BE2C (cell line): Measurements from ENCODE around the gene MMP2. TPM values are rescaled to one million over a fixed set of nuclear protein-coding genes. Genes with fewer than 3 reads are reported as not detected.
A peak's percentile ranks its signal among the peaks of the same experiment; 100 is the strongest.

Experiments used
- DNase-seq: peaks from one replicate; pipeline ENCODE4 v3.0.0-alpha.2; 2020
- H3K27me3 ChIP-seq: fragments of 250-450 bp; sonication (Bioruptor Pico); 2 replicates; pipeline ENCODE4 v1.5.1; 2020; ENCODE audit warnings: mild to moderate bottlenecking
- H3K36me3 ChIP-seq: fragments of 250-450 bp; sonication (Bioruptor Pico); 2 replicates; pipeline ENCODE4 v1.5.1; 2020; ENCODE audit warnings: mild to moderate bottlenecking
- H3K4me1 ChIP-seq: fragments of 250-450 bp; sonication (Bioruptor Pico); 2 replicates; pipeline ENCODE4 v1.5.1; 2020
- H3K4me3 ChIP-seq: 2 replicates; pipeline ENCODE4 v1.5.1; 2011; ENCODE audit warnings: low read depth, low read length
- H3K9me3 ChIP-seq: fragments of 250-450 bp; sonication (Bioruptor Pico); 2 replicates; pipeline ENCODE4 v1.5.1; 2020
- polyA plus RNA-seq: library from polyadenylated mRNA; unstranded; fragments of >200 nt; gene quantifications from one replicate; pipeline ENCODE4 v1.2.1, GENCODE V29; 2012; ENCODE audit warnings: low read depth, missing spikeins; ENCODE audit not compliant: insufficient read length, insufficient read depth
- TF ChIP-seq, protein P1 (sequence below): IDR thresholded peaks from 2 replicates; pipeline ENCODE4 v1.5.1; 2012; ENCODE audit warnings: mild to moderate bottlenecking, low read depth, low read length

Gene MMP2
- 1,015 TPM for polyA plus RNA-seq

DNA sequence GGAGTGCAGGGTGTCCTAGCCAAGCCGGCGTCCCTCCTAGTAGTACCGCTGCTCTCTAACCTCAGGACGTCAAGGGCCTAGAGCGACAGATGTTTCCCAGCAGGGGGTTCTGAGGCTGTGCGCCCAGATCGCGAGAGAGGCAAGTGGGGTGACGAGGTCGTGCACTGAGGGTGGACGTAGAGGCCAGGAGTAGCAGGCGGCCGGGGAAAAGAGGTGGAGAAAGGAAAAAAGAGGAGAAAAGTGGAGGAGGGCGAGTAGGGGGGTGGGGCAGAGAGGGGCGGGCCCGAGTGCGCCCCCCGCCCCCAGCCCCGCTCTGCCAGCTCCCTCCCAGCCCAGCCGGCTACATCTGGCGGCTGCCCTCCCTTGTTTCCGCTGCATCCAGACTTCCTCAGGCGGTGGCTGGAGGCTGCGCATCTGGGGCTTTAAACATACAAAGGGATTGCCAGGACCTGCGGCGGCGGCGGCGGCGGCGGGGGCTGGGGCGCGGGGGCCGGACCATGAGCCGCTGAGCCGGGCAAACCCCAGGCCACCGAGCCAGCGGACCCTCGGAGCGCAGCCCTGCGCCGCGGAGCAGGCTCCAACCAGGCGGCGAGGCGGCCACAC is at the start of gene MMP2:
Gene MMP2, plus strand, starts transcription at position 372 of the 603 bp plus-strand sequence. CDS start 282 bp downstream, outside the sequence.
- Histone ChIP-seq H3K4me3 (peak within 1 kb of the TSS; percentile 88), H3K36me3 (peaks cover 27% of the 10 kb centered on the region), H3K9me3 (no peaks in the 10 kb centered on the region), H3K4me1 (peaks cover 13% of the 10 kb centered on the region), H3K27me3 (no peaks in the 10 kb centered on the region)
- TF ChIP-seq, protein P1, sequence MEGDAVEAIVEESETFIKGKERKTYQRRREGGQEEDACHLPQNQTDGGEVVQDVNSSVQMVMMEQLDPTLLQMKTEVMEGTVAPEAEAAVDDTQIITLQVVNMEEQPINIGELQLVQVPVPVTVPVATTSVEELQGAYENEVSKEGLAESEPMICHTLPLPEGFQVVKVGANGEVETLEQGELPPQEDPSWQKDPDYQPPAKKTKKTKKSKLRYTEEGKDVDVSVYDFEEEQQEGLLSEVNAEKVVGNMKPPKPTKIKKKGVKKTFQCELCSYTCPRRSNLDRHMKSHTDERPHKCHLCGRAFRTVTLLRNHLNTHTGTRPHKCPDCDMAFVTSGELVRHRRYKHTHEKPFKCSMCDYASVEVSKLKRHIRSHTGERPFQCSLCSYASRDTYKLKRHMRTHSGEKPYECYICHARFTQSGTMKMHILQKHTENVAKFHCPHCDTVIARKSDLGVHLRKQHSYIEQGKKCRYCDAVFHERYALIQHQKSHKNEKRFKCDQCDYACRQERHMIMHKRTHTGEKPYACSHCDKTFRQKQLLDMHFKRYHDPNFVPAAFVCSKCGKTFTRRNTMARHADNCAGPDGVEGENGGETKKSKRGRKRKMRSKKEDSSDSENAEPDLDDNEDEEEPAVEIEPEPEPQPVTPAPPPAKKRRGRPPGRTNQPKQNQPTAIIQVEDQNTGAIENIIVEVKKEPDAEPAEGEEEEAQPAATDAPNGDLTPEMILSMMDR: no peak
- DNase-seq: peak; percentile 87

DNA sequence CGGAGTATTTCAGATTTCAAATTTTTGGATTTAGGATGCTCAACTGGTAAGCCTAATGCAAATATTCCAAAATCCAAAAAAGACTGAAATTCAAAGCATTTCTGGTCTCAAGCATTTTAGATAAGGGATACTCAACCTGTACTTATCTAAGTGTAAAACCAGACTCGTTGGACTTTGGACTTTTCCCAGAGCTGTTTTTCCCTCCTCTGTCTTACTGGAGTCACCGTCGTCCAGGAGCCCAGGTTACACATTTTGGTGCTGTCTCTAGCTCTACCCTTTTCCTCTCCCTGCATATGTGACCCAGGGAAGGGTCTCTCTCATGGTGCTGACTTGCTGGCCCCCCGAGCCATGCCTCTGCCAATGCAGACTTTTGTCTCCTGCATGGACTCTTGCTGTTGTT is 46.0 kb upstream of the MMP2 start:
- Histone ChIP-seq H3K4me3 (no peak overlapping the region), H3K36me3 (no peaks in the 10 kb centered on the region), H3K27me3 (peaks cover 16% of the 10 kb centered on the region), H3K4me1 (no peaks in the 10 kb centered on the region), H3K9me3 (no peaks in the 10 kb centered on the region)
- DNase-seq: no peak
- TF ChIP-seq, protein P1: no peak

DNA sequence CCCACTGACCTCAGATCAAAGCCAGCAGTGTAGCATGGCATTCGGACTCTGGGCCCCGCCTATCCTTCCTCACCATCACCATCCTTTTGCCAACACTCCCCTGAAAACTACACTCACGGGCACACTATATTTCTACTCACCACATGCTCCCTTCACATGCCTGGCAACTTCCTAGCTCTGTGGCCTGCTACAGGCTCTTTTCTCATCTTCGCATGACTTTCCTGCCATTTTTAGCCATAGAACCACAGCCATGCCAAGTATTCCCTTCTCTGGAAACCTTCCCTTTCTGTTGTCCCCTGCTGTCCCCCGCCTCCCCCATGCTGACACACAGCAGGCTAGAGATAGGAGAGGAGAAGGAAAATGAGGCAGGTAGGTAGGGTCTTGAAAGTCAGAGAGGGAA is 45.5 kb upstream of the MMP2 start:
- DNase-seq: no peak
- TF ChIP-seq, protein P1: no peak
- Histone ChIP-seq H3K36me3 (no peaks in the 10 kb centered on the region), H3K27me3 (peaks cover 16% of the 10 kb centered on the region), H3K9me3 (no peaks in the 10 kb centered on the region), H3K4me1 (no peaks in the 10 kb centered on the region), H3K4me3 (no peak overlapping the region)

DNA sequence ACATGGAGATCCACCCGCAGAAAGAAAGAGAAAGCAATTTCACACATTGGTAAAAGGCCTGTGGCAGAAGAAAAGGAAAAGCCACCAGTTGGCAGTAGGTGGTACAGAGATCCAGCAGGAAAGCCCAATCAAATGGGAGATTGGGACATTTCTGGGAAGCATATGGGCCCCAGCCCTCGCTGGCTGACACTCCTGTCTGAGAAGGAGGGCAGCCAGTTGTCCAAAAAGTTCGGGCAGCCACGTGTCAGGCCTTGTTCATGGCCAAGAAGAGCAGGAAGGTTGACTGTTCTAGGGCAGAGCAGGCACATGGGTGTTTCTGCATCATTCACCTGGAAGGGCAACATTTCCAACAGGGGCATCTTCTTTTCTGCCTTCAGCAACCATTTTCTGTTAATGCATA is 45.0 kb upstream of the MMP2 start:
- DNase-seq: no peak
- H3K36me3 ChIP-seq: no peaks in the 10 kb centered on the region
- TF ChIP-seq, protein P1: no peak
- no peaks in the 10 kb centered on the region for H3K4me1 ChIP-seq
- H3K4me3 ChIP-seq: no peak overlapping the region
- peaks cover 16% of the 10 kb centered on the region for H3K27me3 ChIP-seq
- H3K9me3 ChIP-seq: no peaks in the 10 kb centered on the region

DNA sequence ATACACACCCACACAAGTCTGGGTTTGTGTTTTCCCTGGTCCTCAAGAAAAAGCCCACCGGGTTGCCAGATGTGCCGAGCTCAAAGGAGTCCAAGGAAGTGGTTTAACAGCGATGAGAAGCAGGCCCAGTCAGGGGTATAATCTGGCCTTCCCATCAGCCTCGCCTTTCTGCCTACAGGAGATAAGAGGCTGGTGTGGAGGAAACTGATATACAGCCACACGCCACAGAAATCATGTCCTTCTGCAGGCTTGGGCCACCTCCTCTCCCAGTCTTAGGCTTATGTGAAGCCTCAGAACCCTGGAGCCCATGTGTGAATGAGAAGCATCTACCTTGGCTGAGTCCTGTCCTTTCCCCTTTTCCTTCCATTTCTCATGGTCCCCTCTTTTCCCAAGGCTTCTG is 43.6 kb upstream of the MMP2 start:
- no peak for DNase-seq
- peaks cover 16% of the 10 kb centered on the region for H3K27me3 ChIP-seq
- H3K4me1 ChIP-seq: no peaks in the 10 kb centered on the region
- no peak overlapping the region for H3K4me3 ChIP-seq
- no peaks in the 10 kb centered on the region for H3K36me3 ChIP-seq
- no peaks in the 10 kb centered on the region for H3K9me3 ChIP-seq
- TF ChIP-seq, protein P1: no peak

DNA sequence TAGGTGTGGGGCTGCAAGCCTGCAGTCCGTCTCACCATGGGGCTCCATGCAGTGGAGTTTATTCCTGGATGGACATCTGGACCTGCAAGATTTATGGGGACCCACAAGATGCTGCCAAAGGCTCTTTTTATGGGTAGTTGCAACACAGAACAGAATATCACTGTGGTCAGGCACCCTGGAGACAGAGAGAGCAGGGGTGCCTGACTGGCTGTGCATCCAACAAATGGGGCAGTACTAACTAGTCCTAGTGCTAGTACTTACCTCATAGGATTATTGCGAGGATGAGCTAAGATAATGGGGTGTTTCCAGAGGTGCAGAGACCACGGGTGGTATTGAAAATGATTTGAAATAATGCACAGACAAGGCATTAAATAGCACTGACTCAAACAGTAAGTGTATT is 42.4 kb upstream of the MMP2 start:
- no peak for DNase-seq
- H3K36me3 ChIP-seq: no peaks in the 10 kb centered on the region
- no peaks in the 10 kb centered on the region for H3K9me3 ChIP-seq
- TF ChIP-seq, protein P1: no peak
- no peak overlapping the region for H3K4me3 ChIP-seq
- peaks cover 16% of the 10 kb centered on the region for H3K27me3 ChIP-seq
- no peaks in the 10 kb centered on the region for H3K4me1 ChIP-seq
